MCF 10A (cell line): ENCODE results near the gene TSC2. TPM values are rescaled to one million over a fixed set of nuclear protein-coding genes. Genes with fewer than 3 reads are reported as not detected.
A peak's percentile ranks its signal among the peaks of the same experiment; 100 is the strongest.

Experiments
- BruUV-seq: library from RNA; stranded (reverse); fragments of 400-500 nt; replicated peaks from 2 replicates; lab custom pipeline; 2021; lab: Mats Ljungman, UMichigan
- CTCF ChIA-PET: fragments of 300-600 bp; sonication (Branson Sonifier 250); formaldehyde crosslinking; extraction: SDS; loops from one replicate; lab custom pipeline; 2021; ENCODE audit warnings: antibody characterized with exemption, inconsistent platforms; lab: Yijun Ruan, JAX
- POLR2A ChIA-PET: fragments of 300-600, 350-650 bp; sonication (Branson Sonifier 250); formaldehyde crosslinking; extraction: SDS; loops from one replicate; lab custom pipeline; 2020; ENCODE audit warnings: antibody characterized with exemption, inconsistent platforms; lab: Yijun Ruan, JAX
- DNase-seq: peaks from one replicate; pipeline ENCODE4 v3.0.0-alpha.2; 2018; ENCODE audit not compliant: unreplicated experiment
- H3K27ac Mint-ChIP-seq: one replicate; pipeline ENCODE4 v1.8.0; 2022; ENCODE audit warnings: mild to moderate bottlenecking, low read depth, mixed read lengths; ENCODE audit not compliant: unreplicated experiment
- H3K27me3 Mint-ChIP-seq: one replicate; pipeline ENCODE4 v1.8.0; 2022; ENCODE audit warnings: mixed read lengths; ENCODE audit not compliant: insufficient read depth, unreplicated experiment
- H3K36me3 Mint-ChIP-seq: one replicate; pipeline ENCODE4 v1.8.0; 2022; ENCODE audit warnings: mild to moderate bottlenecking, moderate library complexity, mixed read lengths; ENCODE audit not compliant: insufficient read depth, unreplicated experiment
- H3K4me1 Mint-ChIP-seq: one replicate; pipeline ENCODE4 v1.8.0; 2022; ENCODE audit warnings: mixed read lengths; ENCODE audit not compliant: insufficient read depth, unreplicated experiment
- H3K4me3 Mint-ChIP-seq: one replicate; pipeline ENCODE4 v1.8.0; 2022; ENCODE audit warnings: mild to moderate bottlenecking, moderate library complexity, mixed read lengths; ENCODE audit not compliant: unreplicated experiment
- H3K9me3 Mint-ChIP-seq: one replicate; pipeline ENCODE4 v1.8.0; 2022; ENCODE audit warnings: mixed read lengths; ENCODE audit not compliant: unreplicated experiment
- intact Hi-C: fragments of 100-400 bp; cut with micrococcal nuclease; formaldehyde crosslinking; loops from 2 replicates; pipeline ENCODE4 v1.14.1; 2022
- total RNA-seq: library from RNA; stranded (reverse); gene quantifications from 2 replicates; pipeline ENCODE4 v1.2.3, GENCODE V29; 2022
- TF ChIP-seq, protein P1 (sequence below): fragments of 200-600 bp; IDR thresholded peaks from one replicate; pipeline ENCODE4 v1.8.0; 2022; ENCODE audit warnings: antibody characterized with exemption, mild to moderate bottlenecking; ENCODE audit not compliant: unreplicated experiment

The TSC2 gene
- total RNA-seq, 1 experiment from 2014 or later: 99.8 TPM

GRCh38 chr16:2019921-2020831, 27.6 kb upstream of the TSC2 start:
- Mint-ChIP-seq H3K27ac (no peak overlapping the region), H3K4me1 (peaks cover 16% of the 10 kb centered on the region), H3K9me3 (no peaks in the 10 kb centered on the region), H3K4me3 (no peak overlapping the region), H3K27me3 (no peaks in the 10 kb centered on the region), H3K36me3 (peaks cover 7% of the 10 kb centered on the region)
- no peak for DNase-seq
- TF ChIP-seq, protein P1, sequence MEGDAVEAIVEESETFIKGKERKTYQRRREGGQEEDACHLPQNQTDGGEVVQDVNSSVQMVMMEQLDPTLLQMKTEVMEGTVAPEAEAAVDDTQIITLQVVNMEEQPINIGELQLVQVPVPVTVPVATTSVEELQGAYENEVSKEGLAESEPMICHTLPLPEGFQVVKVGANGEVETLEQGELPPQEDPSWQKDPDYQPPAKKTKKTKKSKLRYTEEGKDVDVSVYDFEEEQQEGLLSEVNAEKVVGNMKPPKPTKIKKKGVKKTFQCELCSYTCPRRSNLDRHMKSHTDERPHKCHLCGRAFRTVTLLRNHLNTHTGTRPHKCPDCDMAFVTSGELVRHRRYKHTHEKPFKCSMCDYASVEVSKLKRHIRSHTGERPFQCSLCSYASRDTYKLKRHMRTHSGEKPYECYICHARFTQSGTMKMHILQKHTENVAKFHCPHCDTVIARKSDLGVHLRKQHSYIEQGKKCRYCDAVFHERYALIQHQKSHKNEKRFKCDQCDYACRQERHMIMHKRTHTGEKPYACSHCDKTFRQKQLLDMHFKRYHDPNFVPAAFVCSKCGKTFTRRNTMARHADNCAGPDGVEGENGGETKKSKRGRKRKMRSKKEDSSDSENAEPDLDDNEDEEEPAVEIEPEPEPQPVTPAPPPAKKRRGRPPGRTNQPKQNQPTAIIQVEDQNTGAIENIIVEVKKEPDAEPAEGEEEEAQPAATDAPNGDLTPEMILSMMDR: no peak
- no TSS peak for BruUV-seq
- CTCF ChIA-PET: interaction anchor here (0.5 to 1.0 kb wide), 4 partner anchors 118 to 337 kb away, joined by 3 to 4 read pairs (median 4); no protein-coding TSS in a partner anchor
- POLR2A ChIA-PET: interaction anchor here (1.1 to 2.5 kb wide), 4 partner anchors 12 to 135 kb away, joined by 3 to 7 read pairs (median 6); no protein-coding TSS in a partner anchor
- intact Hi-C loops: no loop called here

- Mint-ChIP-seq H3K4me1 (peaks cover 9% of the 10 kb centered on the region), H3K27ac (peak overlapping the region; percentile 11), H3K9me3 (no peaks in the 10 kb centered on the region), H3K4me3 (peak overlapping the region; percentile 18), H3K27me3 (no peaks in the 10 kb centered on the region), H3K36me3 (peaks cover 7% of the 10 kb centered on the region)
- no peak for DNase-seq
- intact Hi-C loops: loop anchor here (2.0 kb wide), 2 partner anchors 34 to 118 kb away; no protein-coding TSS in a partner anchor
- ChIA-PET POLR2A (interaction anchor here (0.6 to 2.1 kb wide), 10 partner anchors 15 to 133 kb away, joined by 3 to 8 read pairs (median 4); partner anchors contain the start of genes NOXO1, NTHL1, TBL3 and TRAF7), CTCF (interaction anchor here (0.5 to 1.7 kb wide), 16 partner anchors 9 to 187 kb away, joined by 3 to 19 read pairs (median 4); partner anchors contain the start of genes NTHL1, TSC2 and ZNF598)
- BruUV-seq: no TSS peak
- TF ChIP-seq, protein P1: no peak
Measured at GRCh38 chr16:2022723-2023091, 25.1 kb upstream of the TSC2 start.

DNA sequence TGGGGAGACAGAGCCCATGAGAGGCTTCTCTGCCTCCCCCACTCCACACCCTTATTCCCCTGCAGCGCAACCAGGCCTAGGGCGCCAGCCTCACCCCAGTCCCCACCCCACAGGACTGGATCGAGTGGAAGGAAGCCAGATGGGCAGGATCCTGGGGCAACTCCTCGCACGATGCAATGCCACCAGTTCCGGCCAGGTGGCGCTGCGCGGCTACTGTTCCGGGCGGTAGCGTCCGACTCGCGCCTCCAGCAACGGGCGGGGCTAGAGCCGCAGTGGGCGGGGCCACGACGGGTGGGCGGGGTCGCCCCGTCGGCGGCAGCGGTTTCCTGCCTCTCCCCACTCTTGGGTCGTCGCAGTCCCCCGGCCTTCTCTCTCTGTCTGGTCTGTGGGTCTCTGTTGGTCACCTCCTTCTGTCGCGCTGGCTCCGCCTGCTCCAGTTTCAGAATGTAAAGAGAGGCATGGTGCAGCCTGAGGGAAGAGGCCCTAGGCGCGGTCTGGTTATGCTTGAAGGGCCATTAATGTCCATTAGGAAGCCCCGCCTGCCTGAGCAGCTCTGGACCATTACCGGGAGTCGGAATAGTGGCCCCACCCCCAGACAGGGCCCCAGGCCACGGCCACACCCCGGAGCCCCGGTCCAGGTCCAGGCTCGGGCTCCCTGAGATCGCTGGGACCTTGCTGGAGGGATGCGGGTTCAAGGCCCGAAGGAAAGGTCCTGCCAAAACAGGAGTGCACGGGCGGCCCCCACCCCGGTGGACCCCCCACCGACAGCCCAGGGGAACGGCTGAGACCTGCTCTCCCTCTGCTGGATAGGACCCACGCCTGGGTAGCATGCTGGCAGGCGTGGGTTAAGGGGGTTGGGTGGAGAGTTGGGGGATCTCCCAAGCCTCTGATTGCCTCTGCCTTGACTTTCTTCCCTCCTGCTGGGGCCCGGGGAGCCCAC, 24.4 kb upstream of the TSC2 start:
- peak overlapping the region; percentile 18 for H3K4me3 Mint-ChIP-seq
- H3K36me3 Mint-ChIP-seq: peaks cover 7% of the 10 kb centered on the region
- ChIA-PET POLR2A (interaction anchor here (0.6 to 2.1 kb wide), 9 partner anchors 16 to 132 kb away, joined by 3 to 8 read pairs (median 4); partner anchors contain the start of genes NOXO1, NTHL1, TRAF7 and TSC2), CTCF (interaction anchor here (0.6 to 1.7 kb wide), 17 partner anchors 10 to 182 kb away, joined by 3 to 19 read pairs (median 4); partner anchors contain the start of genes NTHL1, TSC2 and ZNF598)
- peak; percentile 88 for DNase-seq
- intact Hi-C loops: loop anchor here (2.0 kb wide), 2 partner anchors 33 to 117 kb away; no protein-coding TSS in a partner anchor
- H3K27me3 Mint-ChIP-seq: no peaks in the 10 kb centered on the region
- H3K27ac Mint-ChIP-seq: peak overlapping the region; percentile 11
- no peaks in the 10 kb centered on the region for H3K9me3 Mint-ChIP-seq
- TF ChIP-seq, protein P1: peak; percentile 96
- no TSS peak for BruUV-seq
- H3K4me1 Mint-ChIP-seq: peaks cover 9% of the 10 kb centered on the region
